Stimulated activated CD4-positive, alpha-beta T cell treated with anti-CD3 and anti-CD28 coated beads, Interleukin-4, amount 100 ng/mL, for 24 hours (primary cell): Measurements from ENCODE around the gene ABCB4.

ENCODE experiments used
- DNase-seq: peaks from one replicate; pipeline ENCODE4 v3.0.0-alpha.2; 2020

Gene ABCB4

DNA sequence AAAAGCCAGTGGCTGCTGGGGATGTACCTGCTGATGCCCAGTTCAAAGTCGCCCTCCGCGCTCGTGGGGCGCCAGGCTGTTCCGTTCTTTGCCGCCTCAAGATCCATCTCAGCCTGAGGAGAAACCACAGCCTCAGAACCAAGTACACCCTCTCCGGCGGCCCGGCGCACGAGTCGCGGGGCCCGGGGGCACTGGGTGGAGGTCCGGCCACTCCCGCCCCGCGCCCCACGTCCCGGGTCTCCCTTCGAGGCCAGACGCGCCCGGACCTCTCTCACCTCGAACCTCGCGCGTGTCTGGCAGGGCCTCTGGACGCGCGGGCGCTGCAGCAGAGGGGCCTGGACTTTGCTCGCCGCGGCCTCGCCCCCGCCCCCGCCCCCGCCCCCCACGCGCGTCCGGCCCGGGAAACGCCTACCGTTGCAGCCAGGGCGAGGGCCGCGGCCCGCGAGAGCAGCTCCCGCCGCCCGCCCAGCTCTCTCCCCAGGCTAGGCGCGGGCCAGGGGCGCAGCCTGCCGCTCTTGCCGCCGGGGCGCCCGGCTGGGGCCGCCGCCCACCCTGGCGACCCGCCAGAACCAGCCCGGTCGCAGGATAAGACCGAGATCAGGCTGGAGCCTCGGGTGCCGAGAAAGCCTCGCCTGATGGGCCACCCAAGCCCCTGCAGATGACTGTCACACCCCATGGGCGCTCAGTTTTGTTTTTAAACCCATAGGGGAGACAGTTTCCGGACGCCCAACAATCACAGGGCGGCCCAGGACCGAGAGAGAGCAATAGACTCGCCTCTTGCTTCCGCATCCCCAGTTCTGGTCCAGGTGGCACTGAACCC lies at the start of gene ABCB4:
TSS of gene ABCB4 (minus strand) at position 322 of the 820 bp plus-strand sequence. CDS start at position 107, 215 bp downstream.
- no peak for DNase-seq

DNA sequence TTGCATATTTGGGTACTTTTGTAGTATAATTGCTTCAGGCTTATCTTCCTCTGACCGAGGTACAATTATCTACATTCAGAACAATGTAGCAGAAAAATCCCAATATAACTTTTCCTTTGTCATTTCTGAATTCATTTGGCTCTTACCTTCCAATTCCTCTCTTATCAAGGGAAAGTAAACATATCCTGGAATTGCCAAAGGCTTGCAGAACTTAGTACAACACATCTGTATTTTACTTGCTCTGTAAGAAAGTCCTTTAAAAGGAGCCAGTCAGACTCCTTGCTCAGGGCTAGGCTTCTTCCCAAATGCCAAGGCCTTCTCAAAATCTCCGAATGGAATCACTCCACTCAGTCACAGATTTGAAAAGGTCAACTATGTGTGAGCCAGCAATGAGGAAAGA lies 43.3 kb upstream of the ABCB4 start:
- DNase-seq: no peak

DNA sequence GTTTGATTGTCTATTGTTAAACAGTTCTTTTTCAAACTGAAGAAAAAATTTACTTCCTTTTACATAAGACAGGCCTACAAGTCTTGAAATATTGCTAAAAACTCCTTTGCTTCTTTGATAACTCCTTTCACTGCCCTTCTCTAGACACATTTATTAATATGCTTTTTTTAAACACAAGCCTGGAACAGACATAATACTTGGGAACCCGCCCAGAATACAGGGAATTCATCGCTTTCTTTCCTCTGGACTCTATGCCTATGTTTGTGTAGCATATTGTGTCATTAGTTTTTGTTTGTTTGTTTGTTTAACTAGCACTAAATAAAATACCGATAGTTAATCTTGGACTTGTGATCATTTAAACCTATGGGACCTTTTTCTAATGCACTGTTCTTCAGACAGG lies 42.4 kb upstream of the ABCB4 start:
- no peak for DNase-seq

DNA sequence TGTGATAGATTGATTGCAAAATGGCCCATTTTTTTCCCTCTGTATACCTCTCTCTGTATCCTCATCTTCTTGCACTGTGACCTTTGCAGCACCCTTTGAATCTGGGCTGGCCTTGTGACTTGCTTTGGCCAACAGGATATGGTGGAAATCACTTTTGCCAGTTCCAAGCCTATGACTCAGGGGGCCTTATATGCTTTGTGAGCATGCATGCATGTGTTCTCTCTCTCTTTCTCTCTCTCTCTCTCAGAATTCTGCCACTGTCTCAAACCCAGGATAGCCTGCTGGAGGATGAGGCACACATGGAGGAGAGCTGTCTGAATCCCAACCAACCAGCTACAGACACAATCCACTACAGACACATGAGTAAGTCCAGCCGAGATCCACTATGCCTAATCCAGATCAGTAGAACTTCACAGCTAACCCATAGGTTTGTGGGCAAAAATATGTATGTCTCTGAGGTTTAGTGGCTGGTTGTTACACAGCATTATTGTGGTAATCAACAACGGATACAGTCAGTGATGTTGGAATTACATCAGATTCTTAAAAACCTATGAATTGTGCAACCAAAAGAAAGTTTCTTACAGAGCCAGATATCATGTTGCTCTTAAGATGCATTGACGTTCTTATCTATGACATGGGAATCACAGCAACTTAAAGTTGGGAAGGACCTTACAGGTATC lies 41.8 kb upstream of the ABCB4 start:
- DNase-seq: no peak

DNA sequence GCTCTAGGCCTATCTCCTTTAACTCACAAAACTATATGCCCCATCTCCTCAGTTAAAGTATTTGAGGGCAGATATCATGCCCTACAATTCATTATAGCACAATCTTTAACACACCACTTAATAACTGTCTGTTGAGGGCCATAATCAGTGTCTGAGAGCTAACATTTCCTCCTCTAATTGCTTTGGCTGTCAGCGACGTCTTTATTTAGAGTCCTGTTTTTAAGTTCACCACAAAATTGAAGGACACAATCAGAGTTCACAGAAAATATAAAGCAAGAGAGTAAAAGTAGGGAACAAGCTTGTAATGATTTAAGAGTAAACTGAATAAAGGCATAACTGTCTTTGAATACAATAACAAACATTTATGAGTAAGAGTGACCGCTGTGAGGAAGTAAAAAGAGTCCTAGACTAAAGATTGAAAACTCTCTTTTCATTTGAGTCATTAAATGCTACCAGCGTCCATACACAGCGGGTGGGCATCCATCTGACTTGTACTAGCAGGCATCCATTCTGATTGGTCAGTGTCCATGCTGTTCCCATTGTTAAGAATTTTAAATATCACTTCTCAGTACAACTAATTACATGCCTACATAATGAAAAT lies 38.4 kb upstream of the ABCB4 start:
- no peak for DNase-seq

DNA sequence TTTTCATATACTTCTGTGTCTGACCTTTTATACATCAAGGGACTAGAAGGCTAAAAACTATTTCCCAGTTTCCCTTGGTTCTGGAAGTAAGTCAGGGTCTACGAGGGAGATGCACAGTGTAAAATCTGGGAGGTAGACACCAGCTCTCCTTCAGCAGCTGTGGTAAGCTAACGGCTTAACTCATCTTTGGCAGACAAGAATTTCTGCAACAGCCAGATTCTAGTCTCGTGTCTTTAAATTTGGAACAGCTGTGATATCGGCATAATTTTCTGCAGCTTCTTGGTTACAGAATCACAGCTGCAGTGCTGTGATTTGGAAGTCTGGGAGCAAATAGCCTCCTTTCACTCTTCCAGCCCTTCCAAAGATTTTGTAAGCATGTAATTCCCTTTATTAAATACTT lies 37.4 kb upstream of the ABCB4 start:
- DNase-seq: no peak

DNA sequence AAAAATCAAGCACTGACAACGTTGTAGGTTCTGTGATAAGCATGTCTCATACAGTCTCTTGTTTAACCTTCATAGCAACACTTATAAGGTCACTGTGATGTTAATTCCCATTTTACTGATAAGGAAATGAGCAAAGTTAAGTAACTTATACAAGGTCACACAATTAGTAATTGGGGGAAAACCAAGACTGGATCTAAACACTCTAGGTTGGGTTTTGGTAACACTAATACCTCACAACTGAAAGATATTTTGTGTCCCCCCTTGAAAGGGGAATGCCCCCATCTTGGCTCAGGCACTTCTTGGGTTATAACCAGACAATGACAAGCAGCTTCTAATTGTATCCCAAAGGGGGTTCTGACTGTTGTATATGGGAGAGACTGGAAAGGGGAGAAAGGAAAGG lies 36.0 kb upstream of the ABCB4 start:
- no peak for DNase-seq

DNA sequence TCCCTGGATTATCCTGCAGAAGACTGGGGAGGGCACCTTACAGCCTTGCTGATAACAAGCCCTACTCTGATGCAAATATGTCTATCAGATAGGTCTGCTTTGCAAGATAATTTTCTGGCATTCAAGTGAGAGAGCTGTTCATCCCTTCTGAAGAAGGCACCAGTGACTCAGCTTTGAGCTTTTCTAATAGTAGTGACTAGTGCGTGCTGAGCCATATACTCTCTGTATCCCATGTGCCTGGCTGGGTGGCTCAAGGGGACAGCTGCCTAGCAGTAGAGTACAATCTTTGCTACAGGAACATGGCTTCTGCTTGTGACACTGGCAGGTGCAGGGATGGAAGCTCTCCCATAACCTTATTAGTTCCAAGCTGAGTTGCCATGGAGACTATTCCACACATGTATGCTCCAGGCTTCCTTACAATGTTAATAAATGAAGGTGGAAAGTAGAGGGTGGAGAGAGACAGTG lies 35.0 kb upstream of the ABCB4 start:
- no peak for DNase-seq

DNA sequence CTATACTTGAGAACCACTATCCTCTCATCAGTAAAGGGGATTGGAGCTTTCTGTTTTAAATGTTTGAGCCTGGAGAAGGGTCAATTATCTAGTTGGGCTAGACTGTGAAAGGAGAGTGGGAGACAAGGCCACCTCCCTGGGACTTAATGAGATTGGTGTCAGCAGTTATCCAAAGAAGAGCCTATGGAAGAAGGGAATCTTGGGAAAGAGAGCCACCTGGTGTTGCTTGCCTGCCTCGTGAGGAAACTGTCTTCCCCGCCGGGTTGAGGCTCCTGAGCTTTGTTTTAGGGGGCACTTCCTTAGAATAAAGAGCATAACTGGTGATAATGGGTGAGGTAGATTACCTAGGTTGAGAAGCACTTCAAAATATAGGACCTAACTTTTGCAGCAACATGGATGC lies 32.0 kb upstream of the ABCB4 start:
- no peak for DNase-seq

DNA sequence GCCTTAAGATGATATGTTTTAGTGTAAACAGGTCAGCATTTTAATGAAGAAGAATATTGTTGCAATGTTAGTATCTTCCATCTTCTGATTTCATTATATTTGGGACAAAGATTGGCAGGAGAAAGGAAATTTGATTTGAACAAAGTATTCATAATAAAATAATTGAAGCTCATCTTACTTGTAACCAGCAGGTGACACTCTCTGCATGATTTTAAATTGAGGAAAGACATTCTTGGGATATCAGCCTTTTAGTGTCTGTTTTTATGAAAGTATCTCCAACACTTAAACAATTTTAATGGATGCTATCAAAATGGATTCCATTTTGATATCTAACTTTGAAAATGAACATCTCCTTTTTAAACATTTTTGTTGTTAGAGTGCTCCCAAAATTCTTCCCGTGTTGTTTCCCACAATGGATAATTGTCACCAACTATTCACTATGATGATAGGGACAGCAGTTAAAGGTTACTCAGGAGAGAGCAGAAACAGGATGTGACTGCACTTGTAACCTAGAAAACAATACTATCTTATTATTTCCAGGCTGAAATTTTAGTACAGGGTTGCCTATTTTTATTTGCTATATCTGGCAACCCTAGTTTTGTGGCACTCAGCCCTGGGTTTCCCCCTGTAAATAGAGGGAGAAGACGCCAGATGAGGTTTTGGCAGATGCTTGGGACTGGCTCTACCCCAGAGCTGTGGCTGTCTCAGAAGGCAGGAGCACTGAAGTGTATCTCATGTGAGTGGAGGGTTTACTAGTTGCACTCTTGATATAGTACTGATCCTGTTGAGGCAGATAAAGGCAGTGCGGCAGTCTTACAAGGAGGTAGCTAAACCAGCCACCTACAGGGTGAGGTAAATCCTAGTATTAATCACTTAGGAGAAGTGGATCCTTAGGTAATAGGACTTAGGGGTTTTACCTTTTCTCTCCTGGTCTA lies 31.0 kb upstream of the ABCB4 start:
- no peak for DNase-seq

DNA sequence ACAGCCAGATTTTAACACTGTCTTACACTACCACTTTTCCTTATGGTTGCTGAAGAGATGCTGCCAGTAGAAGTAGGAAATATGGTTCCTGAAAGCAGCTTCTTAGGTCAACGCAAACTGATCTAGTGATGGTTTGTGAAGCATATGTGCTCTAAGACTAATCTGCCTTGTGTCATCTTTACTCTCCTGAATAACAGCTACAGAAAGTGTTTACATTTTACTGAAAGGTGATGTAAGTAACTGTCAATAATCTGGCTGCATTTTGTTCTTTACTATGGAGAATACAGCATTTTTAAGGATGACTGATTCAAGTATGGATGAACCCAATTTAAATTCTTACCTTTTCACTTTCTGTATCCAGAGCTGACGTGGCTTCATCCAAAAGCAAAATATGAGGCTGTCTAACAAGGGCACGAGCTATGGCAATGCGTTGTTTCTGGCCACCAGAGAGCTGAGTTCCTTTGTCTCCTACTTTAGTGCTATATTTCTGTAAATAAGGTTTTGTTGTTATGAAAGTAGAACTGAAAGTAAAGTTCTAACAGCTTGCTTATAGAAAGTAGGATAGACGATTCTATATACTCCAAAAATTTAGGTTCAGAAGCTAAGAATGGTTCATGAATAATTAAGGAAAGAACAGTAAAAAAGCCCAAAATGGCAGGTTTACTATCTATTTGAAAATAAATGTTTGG lies 30.2 kb upstream of the ABCB4 start:
- no peak for DNase-seq

DNA sequence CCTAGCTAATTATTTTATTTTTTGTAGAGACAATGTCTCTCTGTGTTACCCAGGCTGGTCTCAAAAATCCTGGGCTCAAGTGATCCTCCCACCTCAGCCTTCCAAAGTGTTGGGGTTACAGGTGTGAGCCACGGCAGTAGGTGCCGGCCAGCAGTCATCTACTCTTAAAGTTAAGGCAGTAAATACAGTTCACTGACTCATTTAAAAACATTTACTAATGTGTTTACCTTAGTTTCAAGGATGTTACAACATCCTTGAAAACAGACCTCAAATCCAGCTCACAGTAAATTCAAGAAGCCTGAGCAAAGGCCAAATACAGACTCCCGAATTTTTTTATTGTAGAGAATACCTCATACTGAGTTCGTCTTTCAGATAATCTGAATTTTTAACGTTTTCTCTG lies 29.6 kb upstream of the ABCB4 start:
- no peak for DNase-seq

DNA sequence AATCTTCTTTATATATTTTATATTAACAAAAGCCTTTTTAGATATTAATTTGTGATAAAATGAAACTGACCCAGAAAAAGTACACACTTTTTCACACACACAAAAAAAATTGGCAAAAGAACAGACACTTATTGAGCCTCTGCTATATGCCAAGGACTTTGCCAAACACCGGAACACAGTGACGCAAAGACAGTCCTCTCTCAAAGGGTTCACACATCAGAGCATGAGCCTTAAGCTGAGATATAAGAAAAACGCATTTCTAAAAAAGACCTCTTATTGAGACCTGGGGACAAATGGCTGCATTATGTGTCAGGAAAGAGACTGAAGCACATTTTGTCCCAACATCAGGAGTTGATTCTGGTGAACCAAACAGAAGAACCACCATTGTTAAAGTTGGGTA lies 24.0 kb upstream of the ABCB4 start:
- DNase-seq: no peak

DNA sequence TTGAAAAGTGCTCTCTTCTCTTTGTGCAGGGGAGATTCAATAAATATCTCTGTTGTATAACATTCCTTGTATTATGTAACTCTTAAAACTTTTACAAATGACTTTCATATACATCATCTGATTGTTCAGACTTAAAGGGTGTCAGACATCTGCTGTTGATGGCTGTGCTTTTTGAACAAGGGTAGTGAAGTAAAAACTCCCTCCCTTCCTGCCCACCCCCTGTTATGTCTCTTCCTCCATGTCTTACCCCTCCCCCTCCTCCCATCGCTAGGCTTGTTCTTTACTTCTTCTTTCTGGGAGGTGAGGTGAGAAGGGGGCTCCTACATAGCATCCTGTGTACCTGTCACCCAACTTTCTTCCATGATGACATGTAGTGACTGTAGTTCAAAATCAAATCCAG lies 23.4 kb upstream of the ABCB4 start:
- DNase-seq: no peak

DNA sequence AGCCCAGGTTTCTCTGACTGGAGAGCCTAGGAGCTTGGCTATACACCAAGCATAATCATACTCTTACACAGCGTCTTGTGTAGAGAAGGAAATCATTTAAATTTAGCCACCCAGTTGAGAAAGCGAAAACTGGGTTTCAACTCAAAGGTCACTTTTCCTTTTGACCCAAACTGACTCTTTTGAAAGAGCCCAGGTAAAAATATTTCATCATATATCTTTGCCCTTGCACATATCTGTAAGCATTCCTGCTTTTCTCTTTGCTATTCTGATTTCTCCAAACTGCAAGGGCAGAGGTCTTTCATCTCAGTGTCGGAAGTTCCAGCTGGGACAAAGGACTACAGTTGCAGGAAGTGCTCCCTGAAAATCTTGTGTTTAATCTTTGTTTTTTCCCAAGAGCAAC lies 22.0 kb upstream of the ABCB4 start:
- no peak for DNase-seq

DNA sequence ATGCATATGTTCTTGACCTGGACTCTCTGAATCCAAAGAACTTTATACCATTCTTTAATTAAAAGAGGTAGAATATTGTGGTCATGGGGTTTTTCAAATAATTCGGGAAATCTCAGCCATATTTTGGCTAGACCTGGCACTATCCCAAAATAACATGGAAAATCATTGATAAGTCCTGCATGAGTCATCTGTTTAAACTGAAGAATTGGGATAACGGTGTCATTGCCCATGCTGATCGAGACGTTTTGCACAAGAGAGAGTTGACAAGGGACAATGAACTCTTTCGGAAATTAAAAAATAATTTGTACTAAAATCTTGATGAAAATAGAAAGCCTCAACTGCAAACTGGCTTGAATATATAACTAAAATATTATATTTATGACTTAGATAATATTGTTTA lies 19.9 kb upstream of the ABCB4 start:
- no peak for DNase-seq

DNA sequence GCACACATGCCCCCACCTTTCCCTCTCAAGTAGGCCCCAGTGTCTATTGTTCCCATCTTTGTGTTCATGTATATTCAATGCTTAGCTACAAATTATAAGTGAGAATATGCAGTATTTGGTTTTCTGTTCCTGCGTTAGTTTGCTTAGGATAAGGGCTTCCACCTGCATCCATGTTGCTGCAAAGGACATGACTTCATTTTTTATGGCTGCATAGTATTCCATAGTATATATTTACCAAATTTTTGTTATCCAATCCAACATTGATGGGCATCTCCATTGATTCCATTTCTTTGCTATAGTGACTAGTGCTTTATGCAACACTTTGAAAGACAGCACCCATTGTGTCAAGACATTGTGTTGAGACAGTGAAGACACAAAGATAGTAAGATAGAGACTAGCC lies 19.0 kb upstream of the ABCB4 start:
- DNase-seq: no peak

DNA sequence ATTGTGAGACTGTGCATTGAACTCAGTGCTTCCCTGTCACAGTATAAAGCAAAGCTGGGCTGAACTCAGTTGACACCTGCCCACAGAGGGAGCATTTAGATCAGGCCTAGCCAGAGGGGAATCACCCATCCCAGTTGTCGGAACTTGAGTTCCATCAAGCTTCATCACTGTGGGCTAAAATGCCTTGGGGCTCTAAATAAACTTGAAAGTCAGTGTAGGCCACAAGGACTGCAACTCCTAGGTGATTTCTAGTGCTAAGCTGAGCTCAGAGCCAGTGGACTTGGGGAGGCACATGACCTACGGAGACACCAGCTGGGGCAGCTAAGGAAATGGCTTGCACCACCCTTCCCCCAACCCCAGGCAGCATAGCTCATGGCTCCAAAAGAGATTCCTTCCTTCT lies 7.7 kb upstream of the ABCB4 start:
- no peak for DNase-seq

DNA sequence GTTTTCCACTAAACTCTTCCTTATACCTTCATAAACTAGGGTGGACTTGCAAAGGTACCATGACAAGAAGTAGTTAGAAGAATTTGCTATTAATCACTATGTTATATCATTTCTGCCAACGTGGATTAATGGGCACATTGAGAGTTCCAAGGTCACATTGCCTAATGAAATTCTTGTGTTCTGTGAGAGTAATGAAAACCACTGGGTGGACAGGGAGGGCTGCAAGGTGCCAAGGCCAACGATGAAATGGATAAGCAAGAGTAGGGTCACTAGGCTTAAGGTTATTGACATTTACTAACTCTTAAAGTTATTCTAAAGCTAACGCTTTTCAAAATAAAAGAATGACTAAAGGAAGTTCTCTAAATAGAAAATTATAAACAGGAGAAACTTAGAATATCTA lies 6.6 kb upstream of the ABCB4 start:
- DNase-seq: no peak

DNA sequence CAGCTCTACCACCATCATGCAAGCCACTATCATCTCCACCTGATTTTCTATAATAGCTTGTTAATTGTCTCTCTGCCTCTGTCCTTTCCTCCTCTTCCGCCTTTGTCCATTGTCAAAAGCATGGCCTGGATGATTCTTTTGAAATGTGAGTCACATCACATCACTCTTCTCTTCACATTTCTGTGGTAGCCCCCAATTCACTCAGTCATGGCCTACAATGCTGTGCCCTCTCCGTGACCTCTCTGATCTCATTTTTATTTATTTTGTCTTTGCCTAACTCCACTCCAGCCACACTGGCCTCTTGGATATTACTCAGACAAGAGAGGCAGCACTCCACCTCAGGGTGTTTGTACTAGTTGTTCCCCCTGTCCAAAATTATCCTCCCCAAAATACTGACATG lies 4.9 kb upstream of the ABCB4 start:
- no peak for DNase-seq

DNA sequence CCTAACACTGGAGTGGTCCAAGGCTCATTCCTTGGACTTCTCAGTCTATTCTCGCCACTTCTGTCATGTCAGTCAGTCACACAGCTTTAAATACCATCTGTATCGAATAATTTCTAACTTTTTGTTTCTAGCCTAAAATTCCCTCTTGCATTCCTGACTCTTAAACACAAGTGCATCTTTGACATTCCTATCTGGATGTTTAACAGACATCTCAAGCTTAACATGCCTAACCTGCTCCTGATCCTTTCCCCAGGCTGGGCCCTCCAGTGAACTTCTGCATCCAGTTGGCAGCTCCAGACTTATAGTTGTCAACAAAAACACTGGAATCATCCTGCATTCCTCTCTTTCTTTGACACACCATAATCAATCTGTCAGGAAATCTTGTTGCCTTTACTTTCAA lies 4.5 kb upstream of the ABCB4 start:
- DNase-seq: no peak

DNA sequence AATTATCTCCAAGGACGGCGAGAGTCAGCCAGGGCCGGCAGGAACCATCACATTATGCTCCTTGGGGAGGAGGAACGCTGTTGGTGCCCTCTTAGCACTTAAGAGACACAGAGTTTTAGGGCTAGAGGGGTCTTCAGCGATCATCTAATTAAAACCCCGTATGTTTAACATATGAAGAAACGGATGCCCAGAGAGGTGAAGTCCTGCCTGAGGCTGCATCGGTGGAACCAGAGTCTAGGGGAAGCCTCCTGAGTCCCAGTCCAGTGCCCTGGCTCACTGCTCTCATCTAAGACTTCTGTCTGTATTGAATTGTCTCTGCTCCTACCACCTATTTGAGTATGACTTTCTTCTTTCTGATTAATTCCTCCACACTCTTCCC lies 688 bp upstream of the ABCB4 start:
- DNase-seq: no peak
